GM23338 (cell line): ENCODE results near the gene CCDC127. TPM values are rescaled to one million over a fixed set of nuclear protein-coding genes. Genes with fewer than 3 reads are reported as not detected.

Experiments
- ATAC-seq: fragments of 200-7000 bp; cut with Tn5 transposase; 3 replicates; pipeline ENCODE4 v1.9.1; 2020
- DNase-seq: peaks from one replicate; pipeline ENCODE4 v3.0.0-alpha.2; 2015; ENCODE audit warnings: low spot score
- H2AFZ ChIP-seq: fragments of 200-600 bp; sonication (generic); 2 replicates; pipeline ENCODE4 v1.8.0; 2016; ENCODE audit warnings: antibody characterized with exemption, mild to moderate bottlenecking, moderate library complexity
- H3F3A ChIP-seq: fragments of 200-600 bp; sonication (generic); replicated peaks from 2 replicates; pipeline ENCODE4 v1.8.0; 2017; ENCODE audit warnings: antibody characterized with exemption, mixed run types, low read depth
- H3K27ac ChIP-seq: fragments of 200-600 bp; sonication (generic); 2 replicates; pipeline ENCODE4 v1.6.1; 2016; ENCODE audit warnings: low read depth
- H3K27me3 ChIP-seq: fragments of 200-600 bp; sonication (generic); 2 replicates; pipeline ENCODE4 v1.8.0; 2016; ENCODE audit warnings: mild to moderate bottlenecking, mixed run types, moderate library complexity; ENCODE audit not compliant: insufficient read depth
- H3K36me3 ChIP-seq: fragments of 200-600 bp; sonication (generic); 2 replicates; pipeline ENCODE4 v1.8.0; 2016; ENCODE audit warnings: mild to moderate bottlenecking; ENCODE audit not compliant: insufficient read depth
- H3K4me1 ChIP-seq: fragments of 200-600 bp; sonication (generic); 2 replicates; pipeline ENCODE4 v1.8.0; 2016; ENCODE audit warnings: mild to moderate bottlenecking, moderate library complexity; ENCODE audit not compliant: insufficient read depth
- H3K4me2 ChIP-seq: fragments of 200-600 bp; sonication (generic); 2 replicates; pipeline ENCODE4 v1.7.1; 2017; ENCODE audit warnings: mixed run types
- H3K4me3 ChIP-seq: fragments of 200-600 bp; sonication (generic); 2 replicates; pipeline ENCODE4 v1.6.1; 2016; ENCODE audit warnings: mixed run types
- H3K79me2 ChIP-seq: fragments of 200-600 bp; sonication (generic); replicated peaks from 2 replicates; pipeline ENCODE4 v1.8.0; 2017; ENCODE audit warnings: mild to moderate bottlenecking; ENCODE audit not compliant: insufficient read depth
- H3K9me2 ChIP-seq: fragments of 200-600 bp; sonication (generic); 2 replicates; pipeline ENCODE4 v1.8.0; 2017; ENCODE audit not compliant: insufficient read depth
- H4K20me1 ChIP-seq: fragments of 200-600 bp; sonication (generic); replicated peaks from 2 replicates; pipeline ENCODE4 v1.8.0; 2017; ENCODE audit warnings: mild to moderate bottlenecking; ENCODE audit not compliant: insufficient read depth
- H3K27ac Mint-ChIP-seq: 2 replicates; pipeline ENCODE4 v1.8.0; 2020; ENCODE audit warnings: inconsistent platforms, mild to moderate bottlenecking, moderate library complexity, mixed read lengths
- H3K27me3 Mint-ChIP-seq: 3 replicates; pipeline ENCODE4 v1.8.0; 2022; ENCODE audit warnings: low read depth, mild to moderate bottlenecking, moderate library complexity, mixed read lengths, inconsistent platforms; ENCODE audit not compliant: insufficient read depth, poor library complexity
- H3K36me3 Mint-ChIP-seq: 3 replicates; pipeline ENCODE4 v1.8.0; 2021; ENCODE audit warnings: low read depth, mild to moderate bottlenecking, inconsistent platforms, moderate library complexity, mixed read lengths
- H3K4me1 Mint-ChIP-seq: 3 replicates; pipeline ENCODE4 v1.8.0; 2020; ENCODE audit warnings: mild to moderate bottlenecking, inconsistent platforms, mixed read lengths
- H3K4me3 Mint-ChIP-seq: 3 replicates; pipeline ENCODE4 v1.8.0; 2021; ENCODE audit warnings: moderate library complexity, mild to moderate bottlenecking, inconsistent platforms, mixed read lengths
- H3K9me3 Mint-ChIP-seq: 3 replicates; pipeline ENCODE4 v1.8.0; 2020; ENCODE audit warnings: moderate library complexity, mild to moderate bottlenecking, inconsistent platforms, mixed read lengths
- CREB1 ChIP-seq: fragments of 250-450 bp; sonication (Bioruptor Pico); IDR thresholded peaks from 2 replicates; pipeline ENCODE4 v1.5.0; 2020; ENCODE audit warnings: low read depth, mild to moderate bottlenecking, moderate library complexity
- CTCF ChIP-seq, 2 experiments: fragments of 200-600 bp in 1 of 2; sonication (generic) in 1 of 2; conservative IDR thresholded peaks; 2 replicates each; pipeline versions ENCODE4 v1.5.1 to v1.6.1; 2016 to 2017; ENCODE audit warnings: antibody characterized with exemption in 2 of 2, low read depth in 2 of 2, mild to moderate bottlenecking in 2 of 2, moderate library complexity in 1 of 2
- ETS1 ChIP-seq: IDR thresholded peaks from 2 replicates; pipeline ENCODE4 v1.6.1; 2016; ENCODE audit warnings: antibody characterized with exemption
- EZH2 ChIP-seq: fragments of 200-600 bp; sonication (generic); IDR thresholded peaks from one replicate; pipeline ENCODE4 v1.8.0; 2017; ENCODE audit warnings: antibody characterized with exemption, mild to moderate bottlenecking, low read depth; ENCODE audit not compliant: unreplicated experiment
- EZH2phosphoT487 ChIP-seq: fragments of 200-600 bp; sonication (generic); IDR thresholded peaks from one replicate; pipeline ENCODE4 v1.8.1; 2018; ENCODE audit warnings: antibody characterized with exemption; ENCODE audit not compliant: unreplicated experiment
- JUNB ChIP-seq: IDR thresholded peaks from one replicate; pipeline ENCODE4 v1.6.1; 2016; ENCODE audit warnings: antibody characterized with exemption; ENCODE audit not compliant: unreplicated experiment
- NANOG ChIP-seq: IDR thresholded peaks from 2 replicates; pipeline ENCODE4 v1.6.1; 2016; ENCODE audit warnings: antibody characterized with exemption, borderline replicate concordance
- POLR2AphosphoS5 ChIP-seq: IDR thresholded peaks from 2 replicates; pipeline ENCODE4 v1.6.1; 2016; ENCODE audit warnings: antibody characterized with exemption, low read depth
- REST ChIP-seq: IDR thresholded peaks from one replicate; pipeline ENCODE4 v1.6.1; 2018; ENCODE audit warnings: antibody characterized with exemption; ENCODE audit not compliant: unreplicated experiment
- STAT1 ChIP-seq: IDR thresholded peaks from one replicate; pipeline ENCODE4 v1.6.1; 2016; ENCODE audit warnings: antibody characterized with exemption; ENCODE audit not compliant: unreplicated experiment
- ZNF114 ChIP-seq: fragments of 250-450 bp; sonication (Bioruptor Pico); IDR thresholded peaks from 2 replicates; pipeline ENCODE4 v1.5.0; 2020; ENCODE audit warnings: mild to moderate bottlenecking, moderate library complexity
- ZNF331 ChIP-seq: fragments of 250-450 bp; sonication (Bioruptor Pico); IDR thresholded peaks from 2 replicates; pipeline ENCODE4 v1.5.0; 2020; ENCODE audit warnings: low read depth, mild to moderate bottlenecking, moderate library complexity
- ZNF462 ChIP-seq: fragments of 250-450 bp; sonication (Bioruptor Pico); IDR thresholded peaks from 2 replicates; pipeline ENCODE4 v1.5.0; 2020; ENCODE audit warnings: mild to moderate bottlenecking, moderate library complexity
- polyA plus RNA-seq: library from polyadenylated mRNA; unstranded; fragments of >200 nt; fragmentation: Nextera tagmentation; extraction: Ambion mirVana; gene quantifications from 2 replicates; pipeline ENCODE4 v1.2.1, GENCODE V29; 2016
- total RNA-seq: library from RNA; depleted of rRNA; stranded (reverse); fragments of >200 nt; shearing (Covaris generic); gene quantifications from 2 replicates; pipeline ENCODE4 v1.2.3, GENCODE V29; 2014

The CCDC127 gene
- total and polyA plus RNA-seq, 2 experiments from 2014 or later = 6.0 to 7.2 TPM

- Mint-ChIP-seq H3K27me3 (peaks cover 20% of the 10 kb centered on the region), H3K27ac (no peak overlapping the region)
- H3K36me3 ChIP-seq = no peaks in the 10 kb centered on the region
Measured at GRCh38 chr5:163338-163620, 54.7 kb downstream of the CCDC127 start.

More at GRCh38 chr5:163338-163620, 54.7 kb downstream of the CCDC127 start:
- DNase-seq (no peak), ATAC-seq (no peak)
- Mint-ChIP-seq H3K4me1 (peaks cover 15% of the 10 kb centered on the region), H3K9me3 (peaks cover 19% of the 10 kb centered on the region), H3K4me3 (no peak overlapping the region), H3K36me3 (peaks cover 57% of the 10 kb centered on the region)
- Histone ChIP-seq H3K27ac (no peak overlapping the region), H3K27me3 (no peaks in the 10 kb centered on the region), H3K4me3 (no peak overlapping the region), H3K9me2 (no peaks in the 10 kb centered on the region), H2AFZ (no peak overlapping the region), H3K79me2 (no peaks in the 10 kb centered on the region), H3K4me2 (no peak overlapping the region), H3K4me1 (no peaks in the 10 kb centered on the region), H4K20me1 (no peaks in the 10 kb centered on the region; the same call in 1 of the 2 replicates), H3F3A (peaks cover 8% of the 10 kb centered on the region; the same call in 1 of the 2 replicates)
- no peak for TF ChIP-seq ZNF331 (CRISPR knock-in tag)
- TF ChIP-seq CREB1 (CRISPR knock-in tag) = no peak
- no peak for TF ChIP-seq ETS1
- no peak for TF ChIP-seq POLR2AphosphoS5
- no peak for TF ChIP-seq STAT1
- TF ChIP-seq CTCF (conservative IDR thresholded peaks at IDR 0.05; ENCODE audit: low read depth in 2 of 2) = no peak
- no peak for TF ChIP-seq EZH2
- TF ChIP-seq EZH2phosphoT487 = no peak
- TF ChIP-seq ZNF462 (CRISPR knock-in tag) = no peak
- TF ChIP-seq ZNF114 (CRISPR knock-in tag) = no peak
- no peak for TF ChIP-seq JUNB
- no peak for TF ChIP-seq NANOG
- TF ChIP-seq REST = no peak
